Psoas muscle (tissue), 8 donors: ENCODE results near the gene SLC24A3. TPM values are rescaled to one million over a fixed set of nuclear protein-coding genes. Genes with fewer than 3 reads are reported as not detected.

Experiments used
- ATAC-seq, 4 donors: fragments of 200-7000 bp; cut with Tn5 transposase; one replicate each; pipeline ENCODE4 v1.9.1; 2020; ENCODE audit warnings: moderate library complexity in 3 of 4, mild to moderate bottlenecking in 2 of 4
- DNase-seq, 2 donors: peaks; one replicate each; pipeline ENCODE4 v3.0.0-alpha.2; 2020
- H3K27ac ChIP-seq: fragments of 200-600 bp; one replicate; pipeline ENCODE4 v1.8.0; 2022
- H3K27me3 ChIP-seq, 3 donors: fragments of 200-600 bp in 1 of 3; one replicate each; pipeline versions ENCODE4 v1.6.1 to v1.8.0; 2013 to 2022; ENCODE audit warnings: low read length in 2 of 3, mild to moderate bottlenecking in 2 of 3, moderate library complexity in 1 of 3; ENCODE audit not compliant: insufficient read depth in 3 of 3
- H3K36me3 ChIP-seq, 2 donors: fragments of 200-600 bp in 1 of 2; one replicate each; pipeline versions ENCODE4 v1.6.1 to v1.8.0; 2013 to 2022; ENCODE audit warnings: low read depth in 1 of 2, mild to moderate bottlenecking in 1 of 2, moderate library complexity in 1 of 2; ENCODE audit not compliant: insufficient read depth in 1 of 2
- H3K4me1 ChIP-seq: fragments of 200-600 bp; one replicate; pipeline ENCODE4 v1.8.0; 2022
- H3K4me3 ChIP-seq: fragments of 200-600 bp; one replicate; pipeline ENCODE4 v1.8.0; 2022; ENCODE audit warnings: mild to moderate bottlenecking
- H3K9me3 ChIP-seq: fragments of 200-600 bp; one replicate; pipeline ENCODE4 v1.8.0; 2022
- CTCF ChIP-seq: fragments of 200-600 bp; IDR thresholded peaks from one replicate; pipeline ENCODE4 v1.8.0; 2022; ENCODE audit warnings: antibody characterized with exemption
- WGBS, 3 donors: extraction: QIAGEN DNeasy Blood & Tissue Kit; methylation state at CpG; one replicate each; pipeline versions ENCODE4 v1.1.6 to v1.1.7; 2013; 5-methylcytosine and 5-hydroxymethylcytosine counted together
- intact Hi-C, 2 donors: fragments of 100-400 bp; cut with DNase I; formaldehyde crosslinking; loops; one replicate each; pipeline versions ENCODE4 v1.11.0 to v1.14.2; 2022
- polyA plus RNA-seq, 3 donors: library from polyadenylated mRNA; stranded (reverse); fragments of 200-250 nt; gene quantifications; one replicate each; pipeline ENCODE4 v1.2.3, GENCODE V29; 2013
- total RNA-seq, 4 donors: library from RNA; stranded (reverse); fragmentation: NEBNext Ultra II Directional in 2 of 4; extraction: Animal tissue kit (Norgen Biotek cat#: 25700) in 2 of 4; gene quantifications; one replicate each; pipeline versions ENCODE4 v1.2.1 to v1.2.4, GENCODE V29; 2021 to 2023
- donor health status: healthy with polysubstance abuse.
- donor health status: DM: no; HTN: no; CAD: no; lungs with moderate emphysema.
- donor health status: Bipolar disorder and iron deficiency.
- donor health status: healthy.
- donor health status: DM: yes; HTN: yes; CAD: no.
- donor health status: DM: no; HTN: no; CAD: no.
- donor health status: DM: no; HTN: no; CAD: no.
- donor health status: DM: yes; HTN: yes; CAD: no.

SLC24A3 gene
- total and polyA plus RNA-seq, 7 donors = 3.0 to 24.4 (median 8.2) TPM

- no peak overlapping the region for H3K27ac ChIP-seq
- no peak overlapping the region for H3K4me3 ChIP-seq
- no peak for ATAC-seq
- intact Hi-C loops = loop anchor here in 1 of 2 donors (10.0 kb wide), 2 partner anchors 87 to 187 kb away; no protein-coding TSS in a partner anchor
- no peak for DNase-seq
- 93 to 98% (median 98%) methylated on average over 2 of the region's 2 CpGs for WGBS, 3 donors
- peaks cover 4% of the 10 kb centered on the region for H3K9me3 ChIP-seq
- peaks cover 14% of the 10 kb centered on the region for H3K4me1 ChIP-seq
- no peak for TF ChIP-seq CTCF
- H3K27me3 ChIP-seq = no peaks in the 10 kb centered on the region
- no peaks in the 10 kb centered on the region for H3K36me3 ChIP-seq
These were observed 485.0 kb downstream of the SLC24A3 start for GRCh38 chr20:19697415-19697814.

- no peaks in the 10 kb centered on the region for H3K36me3 ChIP-seq
- H3K4me3 ChIP-seq = no peak overlapping the region
- H3K9me3 ChIP-seq = peaks cover 4% of the 10 kb centered on the region
- H3K27ac ChIP-seq = no peak overlapping the region
- TF ChIP-seq CTCF = no peak
- H3K4me1 ChIP-seq = peaks cover 11% of the 10 kb centered on the region
- intact Hi-C loops = loop anchor here in 1 of 2 donors (10.0 kb wide), 2 partner anchors 85 to 185 kb away; no protein-coding TSS in a partner anchor
- DNase-seq (no peak), ATAC-seq (peak; percentile 34 to 80 (median 64))
- no peaks in the 10 kb centered on the region for H3K27me3 ChIP-seq
- WGBS, 3 donors = 70 to 73% (median 71%) methylated on average over 4 of the region's 4 CpGs
These were observed 486.9 kb downstream of the SLC24A3 start for GRCh38 chr20:19699180-19699971.

- no peak overlapping the region for H3K27ac ChIP-seq
- H3K9me3 ChIP-seq = peaks cover 4% of the 10 kb centered on the region
- 86 to 92% (median 91%) methylated on average over 3 of the region's 3 CpGs for WGBS, 3 donors
- no peaks in the 10 kb centered on the region for H3K27me3 ChIP-seq
- H3K4me3 ChIP-seq = no peak overlapping the region
- DNase-seq = no peak
- H3K4me1 ChIP-seq = no peaks in the 10 kb centered on the region
- no peak for ATAC-seq
- intact Hi-C loops = loop anchor here in 1 of 2 donors (10.0 kb wide), 1 partner anchor 103 kb away; no protein-coding TSS in a partner anchor
- no peak for TF ChIP-seq CTCF
- H3K36me3 ChIP-seq = no peaks in the 10 kb centered on the region
These were observed 489.0 kb downstream of the SLC24A3 start for GRCh38 chr20:19701429-19701828.

- DNase-seq (no peak), ATAC-seq (no peak)
- Histone ChIP-seq H3K27me3 (no peaks in the 10 kb centered on the region), H3K4me3 (no peak overlapping the region), H3K4me1 (no peaks in the 10 kb centered on the region), H3K36me3 (no peaks in the 10 kb centered on the region), H3K27ac (no peak overlapping the region), H3K9me3 (peaks cover 4% of the 10 kb centered on the region)
- intact Hi-C loops = loop anchor here in 1 of 2 donors (10.0 kb wide), 1 partner anchor 98 kb away; no protein-coding TSS in a partner anchor
- 91 to 95% (median 92%) methylated on average over 4 of the region's 4 CpGs for WGBS, 3 donors
- no peak for TF ChIP-seq CTCF
These were observed 494.0 kb downstream of the SLC24A3 start for GRCh38 chr20:19706463-19706862.
